GM12891 (cell line): ENCODE results near the gene GDI1.

Experiments
- POLR2A ChIP-seq: IDR thresholded peaks from 2 replicates; pipeline ENCODE4 v1.6.1; 2011; ENCODE audit warnings: low read depth, low read length, control low read depth
- POU2F2 ChIP-seq: IDR thresholded peaks from 2 replicates; pipeline ENCODE4 v1.6.1; 2011; ENCODE audit warnings: low read depth, mild to moderate bottlenecking, control low read depth, low read length, moderate library complexity

DNA sequence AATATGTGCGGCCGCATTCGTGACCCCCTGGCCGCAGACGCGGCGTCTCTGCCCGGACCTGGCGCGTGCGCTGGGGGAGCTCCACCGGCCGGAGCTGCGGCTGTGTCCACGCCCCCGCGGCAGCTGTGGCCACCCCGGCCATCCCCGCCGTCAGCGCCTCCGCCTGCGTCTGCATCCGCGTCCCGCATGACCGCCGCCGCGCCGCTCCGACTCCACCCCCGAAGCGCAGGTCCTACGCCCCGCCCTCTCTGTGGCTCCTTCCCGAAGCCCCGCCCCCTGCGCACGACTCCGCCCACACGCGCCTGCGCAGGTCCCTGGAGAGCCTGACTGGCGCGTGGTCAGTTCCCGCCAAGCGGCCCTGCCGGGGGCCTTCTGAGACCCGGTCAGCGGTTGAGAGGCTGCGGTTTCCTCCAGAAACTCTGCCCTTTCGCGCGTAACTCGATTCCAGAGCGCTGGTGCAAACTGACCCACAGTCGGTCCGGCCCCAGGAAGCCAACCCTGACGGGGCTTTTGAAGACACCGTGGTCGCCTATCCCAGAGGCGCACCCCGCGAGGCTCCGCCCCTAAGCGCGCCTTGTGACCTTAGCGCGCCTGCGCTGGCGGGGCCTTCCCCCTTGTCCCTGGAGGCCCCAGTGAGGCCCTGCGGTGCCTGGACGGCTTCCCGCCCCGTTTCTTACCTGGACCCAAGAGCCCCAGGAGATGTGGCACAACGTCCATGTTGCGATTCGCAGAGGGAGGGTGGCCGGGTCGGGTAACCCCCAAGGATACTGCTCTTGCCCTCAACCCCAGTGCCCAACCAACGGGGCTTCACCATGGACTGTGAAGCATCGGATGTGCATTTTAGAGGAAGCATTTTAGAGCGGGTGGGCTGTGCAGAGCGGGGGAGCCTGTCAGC lies 42.0 kb downstream of the GDI1 start, which contains the start of gene LAGE3:
- TF ChIP-seq POLR2A: no peak; the same call in 1 of the 2 replicates
- TF ChIP-seq POU2F2: no peak
